RWPE1 (cell line): ENCODE data around the gene OR52N4.

Experiments
- CTCF ChIA-PET: fragments of 350-600 bp; sonication (Branson Sonifier 250); formaldehyde crosslinking; extraction: SDS; loops from one replicate; lab custom pipeline; 2021; lab: Yijun Ruan, JAX
- POLR2A ChIA-PET: fragments of 400-600 bp; formaldehyde crosslinking; extraction: SDS; loops from one replicate; lab custom pipeline; 2020; ENCODE audit warnings: antibody characterized with exemption; ENCODE audit not compliant: low non-redundant PET; lab: Yijun Ruan, JAX
- DNase-seq: peaks from one replicate; pipeline ENCODE4 v3.0.0; 2012; ENCODE audit warnings: low spot score
- H3K27ac ChIP-seq: fragments of 450-650 bp; 2 replicates; pipeline ENCODE4 v1.5.1; 2017
- CTCF ChIP-seq: fragments of 450-650 bp; conservative IDR thresholded peaks from 2 replicates; pipeline ENCODE4 v1.5.1; 2017; ENCODE audit warnings: low read depth, mild to moderate bottlenecking

The OR52N4 gene

DNA sequence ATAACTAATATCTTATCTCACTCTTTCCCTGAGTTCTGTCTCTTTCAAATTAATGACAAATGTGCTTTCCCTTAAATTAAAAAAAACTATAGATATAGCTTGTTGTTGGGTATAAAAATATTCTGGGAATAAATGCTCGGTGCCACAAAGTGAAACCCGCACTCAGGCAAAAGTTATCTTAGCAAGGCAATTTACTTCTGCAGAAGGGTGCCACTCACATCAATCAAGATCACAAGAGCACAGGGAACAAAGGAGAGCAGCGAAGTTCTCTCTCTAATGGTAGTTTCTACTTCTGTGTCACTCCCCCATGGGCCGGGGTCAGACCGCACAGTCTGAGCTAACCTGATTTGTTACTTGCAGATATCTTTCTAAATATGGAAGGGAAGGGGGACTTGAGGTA is 49.9 kb downstream of the OR52N4 start:
- ChIA-PET CTCF (no interaction called here), POLR2A (no interaction called here)

More for the DNA sequence above, 49.9 kb downstream of the OR52N4 start:
- no peak overlapping the region for H3K27ac ChIP-seq
- no peak for DNase-seq
- no peak for TF ChIP-seq CTCF
